ENCODE data around the gene TTF1. TPM values are rescaled to one million over a fixed set of nuclear protein-coding genes. Genes with fewer than 3 reads are reported as not detected.

Gene TTF1
- total RNA-seq, 4 donors from 2014 or later: 11.9 to 18.2 (median 12.8) TPM

- in situ Hi-C loops (cut with MboI; ENCODE audit: low sequenced_read_pairs in 4 of 4) (no loop called here), intact Hi-C loops (cut with DNase I; ENCODE audit: low total_unique reads) (loop anchor here (1.0 kb wide), 1 partner anchor 42 kb away; no protein-coding TSS in a partner anchor)
- H3K4me1 ChIP-seq: no peaks in the 10 kb centered on the region
- no peak overlapping the region for H3K27ac ChIP-seq
- DNase-seq (no peak), ATAC-seq (no peak)
- H3K36me3 ChIP-seq: peaks cover 0 to 3% of the 10 kb centered on the region in 2 donors
- H3K4me3 ChIP-seq: no peak overlapping the region
- TF ChIP-seq POLR2A (IDR thresholded peaks at IDR 0.05): no peak
- TF ChIP-seq, protein P1, sequence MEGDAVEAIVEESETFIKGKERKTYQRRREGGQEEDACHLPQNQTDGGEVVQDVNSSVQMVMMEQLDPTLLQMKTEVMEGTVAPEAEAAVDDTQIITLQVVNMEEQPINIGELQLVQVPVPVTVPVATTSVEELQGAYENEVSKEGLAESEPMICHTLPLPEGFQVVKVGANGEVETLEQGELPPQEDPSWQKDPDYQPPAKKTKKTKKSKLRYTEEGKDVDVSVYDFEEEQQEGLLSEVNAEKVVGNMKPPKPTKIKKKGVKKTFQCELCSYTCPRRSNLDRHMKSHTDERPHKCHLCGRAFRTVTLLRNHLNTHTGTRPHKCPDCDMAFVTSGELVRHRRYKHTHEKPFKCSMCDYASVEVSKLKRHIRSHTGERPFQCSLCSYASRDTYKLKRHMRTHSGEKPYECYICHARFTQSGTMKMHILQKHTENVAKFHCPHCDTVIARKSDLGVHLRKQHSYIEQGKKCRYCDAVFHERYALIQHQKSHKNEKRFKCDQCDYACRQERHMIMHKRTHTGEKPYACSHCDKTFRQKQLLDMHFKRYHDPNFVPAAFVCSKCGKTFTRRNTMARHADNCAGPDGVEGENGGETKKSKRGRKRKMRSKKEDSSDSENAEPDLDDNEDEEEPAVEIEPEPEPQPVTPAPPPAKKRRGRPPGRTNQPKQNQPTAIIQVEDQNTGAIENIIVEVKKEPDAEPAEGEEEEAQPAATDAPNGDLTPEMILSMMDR (IDR thresholded peaks at IDR 0.05 in 4 of 5, conservative IDR thresholded peaks at IDR 0.05 in 1 of 5): no peak
- H3K9me3 ChIP-seq: no peaks in the 10 kb centered on the region
- no peaks in the 10 kb centered on the region for H3K27me3 ChIP-seq
Observed at GRCh38 chr9:132370592-132370991, 36.0 kb downstream of the TTF1 start.

DNA sequence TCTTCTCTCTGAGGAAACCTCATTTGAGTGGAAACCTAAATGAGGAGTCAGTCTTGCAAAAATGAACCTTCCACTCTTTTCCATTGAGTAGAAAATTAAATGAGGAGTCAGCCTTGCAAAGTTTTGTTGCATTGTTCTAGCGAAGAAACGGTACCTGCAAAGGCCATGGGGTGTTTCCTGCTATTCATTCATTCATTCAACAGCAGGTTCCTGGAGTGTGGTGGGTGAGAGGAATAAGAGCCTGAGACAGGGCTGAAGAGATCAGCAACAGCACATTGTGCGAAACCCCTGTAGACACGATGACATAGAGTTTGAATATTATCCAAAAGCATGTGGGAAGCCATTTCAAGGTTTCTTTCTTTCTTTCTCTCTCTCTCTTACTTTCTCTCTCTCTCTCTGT, 37.2 kb downstream of the TTF1 start:
- no peak for ATAC-seq
- no peak overlapping the region for H3K27ac ChIP-seq
- H3K4me3 ChIP-seq: no peak overlapping the region
- intact Hi-C loops (cut with DNase I; ENCODE audit: low total_unique reads): no loop called here
- H3K4me1 ChIP-seq: no peaks in the 10 kb centered on the region
- no peak for DNase-seq
- in situ Hi-C loops (cut with MboI; ENCODE audit: low sequenced_read_pairs in 4 of 4): no loop called here
- H3K36me3 ChIP-seq: no peaks in the 10 kb centered on the region
- TF ChIP-seq, protein P1 (IDR thresholded peaks at IDR 0.05 in 4 of 5, conservative IDR thresholded peaks at IDR 0.05 in 1 of 5): no peak
- TF ChIP-seq POLR2A (IDR thresholded peaks at IDR 0.05): no peak
- no peaks in the 10 kb centered on the region for H3K27me3 ChIP-seq
- no peaks in the 10 kb centered on the region for H3K9me3 ChIP-seq

DNA sequence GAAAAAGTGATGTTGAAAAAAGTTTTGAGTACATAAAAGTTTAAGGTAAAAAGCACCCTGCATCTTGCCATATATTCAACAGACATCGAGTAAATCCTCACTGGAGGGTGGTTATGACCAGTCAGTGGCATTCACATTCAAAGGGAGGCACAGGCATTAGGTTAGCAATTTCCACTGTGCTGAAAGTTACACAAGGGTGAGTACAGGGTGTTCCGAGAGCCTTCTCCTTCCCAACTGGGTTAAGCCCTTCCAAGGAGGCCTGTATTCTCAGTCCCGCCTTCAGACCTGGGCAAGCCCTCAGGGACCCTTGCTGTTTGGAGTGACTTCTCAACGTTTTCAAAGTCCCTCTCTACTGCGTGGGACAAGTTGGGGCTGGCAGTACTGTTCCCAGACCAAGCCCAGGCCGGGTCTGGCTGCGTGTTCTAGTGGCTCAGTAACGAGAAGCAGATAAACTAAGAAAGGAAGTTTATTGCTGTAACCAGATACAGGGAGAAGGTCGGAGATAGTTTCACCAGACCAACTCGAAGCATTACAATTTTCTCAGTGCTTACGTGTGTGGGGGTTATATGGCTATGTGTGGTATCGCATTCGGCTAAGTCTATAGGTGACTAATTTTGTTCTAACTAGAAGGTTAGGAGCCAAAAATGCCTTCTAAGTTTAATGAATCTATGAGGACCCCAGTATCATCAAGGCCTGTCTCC, 38.9 kb downstream of the TTF1 start:
- Histone ChIP-seq H3K27ac (no peak overlapping the region), H3K36me3 (no peaks in the 10 kb centered on the region), H3K4me3 (no peak overlapping the region), H3K4me1 (no peaks in the 10 kb centered on the region), H3K9me3 (no peaks in the 10 kb centered on the region), H3K27me3 (no peaks in the 10 kb centered on the region)
- intact Hi-C loops (cut with DNase I; ENCODE audit: low total_unique reads): no loop called here
- no peak for TF ChIP-seq POLR2A (IDR thresholded peaks at IDR 0.05)
- TF ChIP-seq, protein P1 (IDR thresholded peaks at IDR 0.05 in 4 of 5, conservative IDR thresholded peaks at IDR 0.05 in 1 of 5): no peak
- ATAC-seq: no peak
- in situ Hi-C loops (cut with MboI; ENCODE audit: low sequenced_read_pairs in 4 of 4): no loop called here
- DNase-seq: no peak

GRCh38 chr9:132366481-132366880, 40.2 kb downstream of the TTF1 start:
- no peak for TF ChIP-seq POLR2A (IDR thresholded peaks at IDR 0.05)
- TF ChIP-seq, protein P1 (IDR thresholded peaks at IDR 0.05 in 4 of 5, conservative IDR thresholded peaks at IDR 0.05 in 1 of 5): no peak
- H3K4me1 ChIP-seq: no peaks in the 10 kb centered on the region
- no peaks in the 10 kb centered on the region for H3K36me3 ChIP-seq
- in situ Hi-C loops (cut with MboI; ENCODE audit: low sequenced_read_pairs in 4 of 4) (no loop called here), intact Hi-C loops (cut with DNase I; ENCODE audit: low total_unique reads) (no loop called here)
- H3K27ac ChIP-seq: no peak overlapping the region
- H3K4me3 ChIP-seq: no peak overlapping the region
- ATAC-seq (no peak), DNase-seq (no peak)
- no peaks in the 10 kb centered on the region for H3K27me3 ChIP-seq
- no peaks in the 10 kb centered on the region for H3K9me3 ChIP-seq

DNA sequence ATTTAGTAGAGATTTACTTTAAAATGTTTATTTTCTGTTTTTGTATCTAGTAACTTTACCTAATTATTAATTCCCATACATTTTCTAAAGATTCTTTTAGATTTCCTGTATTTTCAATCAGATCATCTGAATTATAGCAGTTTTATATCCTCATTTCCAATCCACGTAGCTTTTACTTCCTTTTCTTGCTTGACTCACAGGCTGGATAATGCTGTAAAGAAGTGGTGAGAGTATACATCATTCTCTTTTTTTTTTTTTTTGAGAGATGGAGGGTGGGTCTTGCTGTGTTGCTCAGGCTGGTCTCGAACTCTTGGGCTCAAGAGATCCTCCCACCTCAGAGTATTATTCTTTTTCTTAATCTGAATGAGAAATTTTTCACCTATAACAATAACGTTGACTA, 40.7 kb downstream of the TTF1 start:
- TF ChIP-seq, protein P1 (IDR thresholded peaks at IDR 0.05 in 4 of 5, conservative IDR thresholded peaks at IDR 0.05 in 1 of 5): no peak
- no peak for TF ChIP-seq POLR2A (IDR thresholded peaks at IDR 0.05)
- Histone ChIP-seq H3K9me3 (no peaks in the 10 kb centered on the region), H3K4me1 (no peaks in the 10 kb centered on the region), H3K36me3 (no peaks in the 10 kb centered on the region), H3K4me3 (no peak overlapping the region), H3K27me3 (no peaks in the 10 kb centered on the region), H3K27ac (no peak overlapping the region)
- DNase-seq (no peak), ATAC-seq (no peak)
- intact Hi-C loops (cut with DNase I; ENCODE audit: low total_unique reads) (no loop called here), in situ Hi-C loops (cut with MboI; ENCODE audit: low sequenced_read_pairs in 4 of 4) (no loop called here)

Data from gastrocnemius medialis (tissue), 4 donors.